Inflammatory macrophage treated with lipopolysaccharide for 1 hour (primary cell): ENCODE data around the gene ANO9.
"Not testable (repeated sequence)": the region's sequence is repeated elsewhere in the genome, so short reads cannot be mapped to it uniquely, and the experiment has no call there.

Experiments used
- DNase-seq, 2 donors: peaks; one replicate each; pipeline ENCODE4 v3.0.0-alpha.2; 2020 to 2022

The ANO9 gene

GRCh38 chr11:471468-472145, 29.8 kb upstream of the ANO9 start:
- DNase-seq = no peak

GRCh38 chr11:469684-470560, 28.1 kb upstream of the ANO9 start:
- DNase-seq = no peak

- DNase-seq = not testable (repeated sequence)
These were observed 27.3 kb upstream of the ANO9 start for GRCh38 chr11:469026-469683.

GRCh38 chr11:468493-468892, 26.7 kb upstream of the ANO9 start:
- DNase-seq = no peak

GRCh38 chr11:468036-468435, 26.2 kb upstream of the ANO9 start:
- no peak for DNase-seq

- DNase-seq = no peak
These were observed 24.2 kb upstream of the ANO9 start for GRCh38 chr11:465896-466530.

GRCh38 chr11:464316-464715, 22.5 kb upstream of the ANO9 start:
- no peak for DNase-seq

GRCh38 chr11:462107-462890, 20.5 kb upstream of the ANO9 start:
- no peak for DNase-seq

- DNase-seq = no peak
These were observed 19.8 kb upstream of the ANO9 start for GRCh38 chr11:461626-462025.

- no peak for DNase-seq
These were observed 18.8 kb upstream of the ANO9 start for GRCh38 chr11:460331-461199.

- DNase-seq = no peak
These were observed 17.9 kb upstream of the ANO9 start for GRCh38 chr11:459511-460220.

- no peak for DNase-seq
These were observed 15.4 kb upstream of the ANO9 start for GRCh38 chr11:457111-457760.

GRCh38 chr11:456533-456932, 14.7 kb upstream of the ANO9 start:
- DNase-seq = no peak

GRCh38 chr11:455566-456147, 13.8 kb upstream of the ANO9 start:
- no peak for DNase-seq

GRCh38 chr11:454801-455565, 13.2 kb upstream of the ANO9 start:
- DNase-seq = no peak

GRCh38 chr11:454043-454442, 12.2 kb upstream of the ANO9 start:
- DNase-seq = no peak

- DNase-seq = no peak
These were observed 11.8 kb upstream of the ANO9 start for GRCh38 chr11:453564-453963.

GRCh38 chr11:452916-453527, 11.2 kb upstream of the ANO9 start:
- no peak for DNase-seq
